ENCODE data around the gene PRR3.
"Not testable (repeated sequence)": the region's sequence is repeated elsewhere in the genome, so short reads cannot be mapped to it uniquely, and the experiment has no call there.

Gene PRR3

GRCh38 chr6:30520522-30520921 is 36.6 kb upstream of the PRR3 start:
- H3K27me3 ChIP-seq (replicated peaks in 2 of 5; ENCODE audit: control insufficient read depth in 4 of 5, insufficient read depth in 5 of 5, low read length in 4 of 5) = no peaks in the 10 kb centered on the region
- ChIA-PET CTCF (interaction anchor here (1.3 to 6.0 kb wide), 6 partner anchors 7 to 25 kb away, joined by 3 to 35 read pairs (median 7); no protein-coding TSS in a partner anchor), POLR2A (no interaction called here)
- no peak for DNase-seq
- H3K9me3 ChIP-seq (ENCODE audit: control extremely low read depth in 1 of 5, control insufficient read depth in 4 of 5, insufficient read depth in 2 of 5, low read depth in 1 of 5, low read length in 4 of 5) = peaks cover 0 to 9% (median 0%) of the 10 kb centered on the region in 5 experiments
- WGBS (ENCODE audit: insufficient coverage) = 96% methylated on average over 6 of the region's 6 CpGs
- no peaks in the 10 kb centered on the region for H3K36me3 ChIP-seq (ENCODE audit: control insufficient read depth in 4 of 4, insufficient read depth in 4 of 4, low read length in 3 of 4)
- H3K4me3 ChIP-seq (ENCODE audit: control insufficient read depth in 1 of 7, extremely low read depth in 1 of 7, insufficient read depth in 4 of 7, low read depth in 2 of 7, low read length in 6 of 7) = no peak overlapping the region
- H3K27ac ChIP-seq (ENCODE audit: insufficient read depth in 1 of 2, low read depth in 1 of 2, low read length in 2 of 2, poor library complexity in 1 of 2, severe bottlenecking in 2 of 2) = no peak overlapping the region
- peaks cover under 1 to 27% (median 23%) of the 10 kb centered on the region in 4 experiments for H3K4me1 ChIP-seq (ENCODE audit: control extremely low read depth in 1 of 4, control insufficient read depth in 4 of 4, insufficient read depth in 4 of 4, low read length in 3 of 4)

GRCh38 chr6:30521082-30521481 is 36.0 kb upstream of the PRR3 start:
- H3K36me3 ChIP-seq (ENCODE audit: control insufficient read depth in 4 of 4, insufficient read depth in 4 of 4, low read length in 3 of 4); DNase-seq; H3K27ac ChIP-seq (ENCODE audit: insufficient read depth in 1 of 2, low read depth in 1 of 2, low read length in 2 of 2, poor library complexity in 1 of 2, severe bottlenecking in 2 of 2); POLR2A ChIA-PET; H3K9me3 ChIP-seq (ENCODE audit: control extremely low read depth in 1 of 5, control insufficient read depth in 4 of 5, insufficient read depth in 2 of 5, low read depth in 1 of 5, low read length in 4 of 5); H3K4me3 ChIP-seq (ENCODE audit: control insufficient read depth in 1 of 7, extremely low read depth in 1 of 7, insufficient read depth in 4 of 7, low read depth in 2 of 7, low read length in 6 of 7); H3K27me3 ChIP-seq (replicated peaks in 2 of 5; ENCODE audit: control insufficient read depth in 4 of 5, insufficient read depth in 5 of 5, low read length in 4 of 5): not testable (repeated sequence)
- peaks cover 0 to 23% (median 19%) of the 10 kb centered on the region in 4 experiments for H3K4me1 ChIP-seq (ENCODE audit: control extremely low read depth in 1 of 4, control insufficient read depth in 4 of 4, insufficient read depth in 4 of 4, low read length in 3 of 4)
- CTCF ChIA-PET = interaction anchor here (0.6 to 6.0 kb wide), 7 partner anchors 8 to 37 kb away, joined by 3 to 35 read pairs (median 7); no protein-coding TSS in a partner anchor
- 93% methylated on average over 6 of the region's 7 CpGs for WGBS (ENCODE audit: insufficient coverage)

GRCh38 chr6:30521952-30522351 is 35.1 kb upstream of the PRR3 start:
- H3K4me3 ChIP-seq (ENCODE audit: control insufficient read depth in 1 of 7, extremely low read depth in 1 of 7, insufficient read depth in 4 of 7, low read depth in 2 of 7, low read length in 6 of 7); H3K27me3 ChIP-seq (replicated peaks in 2 of 5; ENCODE audit: control insufficient read depth in 4 of 5, insufficient read depth in 5 of 5, low read length in 4 of 5); H3K36me3 ChIP-seq (ENCODE audit: control insufficient read depth in 4 of 4, insufficient read depth in 4 of 4, low read length in 3 of 4); H3K9me3 ChIP-seq (ENCODE audit: control extremely low read depth in 1 of 5, control insufficient read depth in 4 of 5, insufficient read depth in 2 of 5, low read depth in 1 of 5, low read length in 4 of 5); POLR2A ChIA-PET; H3K27ac ChIP-seq (ENCODE audit: insufficient read depth in 1 of 2, low read depth in 1 of 2, low read length in 2 of 2, poor library complexity in 1 of 2, severe bottlenecking in 2 of 2); DNase-seq: not testable (repeated sequence)
- WGBS (ENCODE audit: insufficient coverage) = 93% methylated on average over 3 of the region's 5 CpGs
- H3K4me1 ChIP-seq (ENCODE audit: control extremely low read depth in 1 of 4, control insufficient read depth in 4 of 4, insufficient read depth in 4 of 4, low read length in 3 of 4) = peaks cover 0 to 20% (median 14%) of the 10 kb centered on the region in 4 experiments
- CTCF ChIA-PET = interaction anchor here (0.9 to 2.0 kb wide), 6 partner anchors 8 to 26 kb away, joined by 3 to 7 read pairs (median 6); no protein-coding TSS in a partner anchor

- POLR2A ChIA-PET; H3K27me3 ChIP-seq (replicated peaks in 2 of 5; ENCODE audit: control insufficient read depth in 4 of 5, insufficient read depth in 5 of 5, low read length in 4 of 5); H3K27ac ChIP-seq (ENCODE audit: insufficient read depth in 1 of 2, low read depth in 1 of 2, low read length in 2 of 2, poor library complexity in 1 of 2, severe bottlenecking in 2 of 2); DNase-seq; H3K36me3 ChIP-seq (ENCODE audit: control insufficient read depth in 4 of 4, insufficient read depth in 4 of 4, low read length in 3 of 4); H3K9me3 ChIP-seq (ENCODE audit: control extremely low read depth in 1 of 5, control insufficient read depth in 4 of 5, insufficient read depth in 2 of 5, low read depth in 1 of 5, low read length in 4 of 5); H3K4me3 ChIP-seq (ENCODE audit: control insufficient read depth in 1 of 7, extremely low read depth in 1 of 7, insufficient read depth in 4 of 7, low read depth in 2 of 7, low read length in 6 of 7): not testable (repeated sequence)
- peaks cover 0 to 22% (median 19%) of the 10 kb centered on the region in 4 experiments for H3K4me1 ChIP-seq (ENCODE audit: control extremely low read depth in 1 of 4, control insufficient read depth in 4 of 4, insufficient read depth in 4 of 4, low read length in 3 of 4)
- CTCF ChIA-PET = interaction anchor here (3.5 kb wide), 1 partner anchor 31 kb away, joined by 19 read pairs; no protein-coding TSS in a partner anchor
- no CpG with 5 or more reads among the region's 3 CpGs for WGBS (ENCODE audit: insufficient coverage)
Measured at GRCh38 chr6:30526444-30526843, 30.7 kb upstream of the PRR3 start.

GRCh38 chr6:30529349-30529875 is 27.7 kb upstream of the PRR3 start:
- DNase-seq = peak in 2 of 3 donors; percentile 45 to 50
- H3K4me3 ChIP-seq (ENCODE audit: control insufficient read depth in 1 of 7, extremely low read depth in 1 of 7, insufficient read depth in 4 of 7, low read depth in 2 of 7, low read length in 6 of 7); H3K36me3 ChIP-seq (ENCODE audit: control insufficient read depth in 4 of 4, insufficient read depth in 4 of 4, low read length in 3 of 4); H3K27me3 ChIP-seq (replicated peaks in 2 of 5; ENCODE audit: control insufficient read depth in 4 of 5, insufficient read depth in 5 of 5, low read length in 4 of 5); H3K9me3 ChIP-seq (ENCODE audit: control extremely low read depth in 1 of 5, control insufficient read depth in 4 of 5, insufficient read depth in 2 of 5, low read depth in 1 of 5, low read length in 4 of 5): not testable (repeated sequence)
- peak overlapping the region in 1 of 2 experiments; percentile 25 for H3K27ac ChIP-seq (ENCODE audit: insufficient read depth in 1 of 2, low read depth in 1 of 2, low read length in 2 of 2, poor library complexity in 1 of 2, severe bottlenecking in 2 of 2)
- ChIA-PET CTCF (interaction anchor here (1.6 to 4.4 kb wide), 7 partner anchors 8 to 46 kb away, joined by 7 to 62 read pairs (median 39); no protein-coding TSS in a partner anchor), POLR2A (interaction anchor here (0.6 kb wide), 1 partner anchor 65 kb away, joined by 3 read pairs; no protein-coding TSS in a partner anchor)
- H3K4me1 ChIP-seq (ENCODE audit: control extremely low read depth in 1 of 4, control insufficient read depth in 4 of 4, insufficient read depth in 4 of 4, low read length in 3 of 4) = peaks cover 0 to 27% (median 21%) of the 10 kb centered on the region in 4 experiments
- WGBS (ENCODE audit: insufficient coverage) = 83% methylated on average over 15 of the region's 17 CpGs

GRCh38 chr6:30530014-30530413 is 27.1 kb upstream of the PRR3 start:
- DNase-seq = peak in 2 of 3 donors; percentile 70 to 81
- no peak overlapping the region for H3K4me3 ChIP-seq (ENCODE audit: control insufficient read depth in 1 of 7, extremely low read depth in 1 of 7, insufficient read depth in 4 of 7, low read depth in 2 of 7, low read length in 6 of 7)
- ChIA-PET POLR2A (interaction anchor here (0.6 kb wide), 1 partner anchor 64 kb away, joined by 3 read pairs; no protein-coding TSS in a partner anchor), CTCF (interaction anchor here (1.6 to 4.4 kb wide), 7 partner anchors 9 to 47 kb away, joined by 7 to 62 read pairs (median 39); no protein-coding TSS in a partner anchor)
- no peaks in the 10 kb centered on the region for H3K9me3 ChIP-seq (ENCODE audit: control extremely low read depth in 1 of 5, control insufficient read depth in 4 of 5, insufficient read depth in 2 of 5, low read depth in 1 of 5, low read length in 4 of 5)
- H3K36me3 ChIP-seq (ENCODE audit: control insufficient read depth in 4 of 4, insufficient read depth in 4 of 4, low read length in 3 of 4) = no peaks in the 10 kb centered on the region
- peak overlapping the region in 1 of 2 experiments; percentile 25 for H3K27ac ChIP-seq (ENCODE audit: insufficient read depth in 1 of 2, low read depth in 1 of 2, low read length in 2 of 2, poor library complexity in 1 of 2, severe bottlenecking in 2 of 2)
- peaks cover 0 to 27% (median 21%) of the 10 kb centered on the region in 4 experiments for H3K4me1 ChIP-seq (ENCODE audit: control extremely low read depth in 1 of 4, control insufficient read depth in 4 of 4, insufficient read depth in 4 of 4, low read length in 3 of 4)
- WGBS (ENCODE audit: insufficient coverage) = no CpG with 5 or more reads among the region's 2 CpGs
- H3K27me3 ChIP-seq (replicated peaks in 2 of 5; ENCODE audit: control insufficient read depth in 4 of 5, insufficient read depth in 5 of 5, low read length in 4 of 5) = no peaks in the 10 kb centered on the region

Data from common myeloid progenitor, CD34-positive (primary cell).